NCI-H1092 (cell line): ENCODE data around the gene TASOR2.

Experiments
- DNase-seq: peaks from one replicate; lab custom pipeline; 2025; lab: John Stamatoyannopoulos, UW

TASOR2 gene

GRCh38 chr10:5684971-5685763 is 529 bp downstream of the TASOR2 start:
- DNase-seq: peak; percentile 35

GRCh38 chr10:5685764-5686240 is 1.2 kb downstream of the TASOR2 start:
- no peak for DNase-seq

- DNase-seq: no peak
These were observed 3.9 kb downstream of the TASOR2 start for GRCh38 chr10:5688587-5688986.

GRCh38 chr10:5691786-5692185 is 7.1 kb downstream of the TASOR2 start:
- DNase-seq: no peak

- peak; percentile 33 for DNase-seq
These were observed 8.1 kb downstream of the TASOR2 start for GRCh38 chr10:5692461-5693358.

- no peak for DNase-seq
These were observed 9.9 kb downstream of the TASOR2 start for GRCh38 chr10:5694573-5694972.

- DNase-seq: no peak
These were observed 12.7 kb downstream of the TASOR2 start for GRCh38 chr10:5697342-5697741.

GRCh38 chr10:5698062-5698461 is 13.4 kb downstream of the TASOR2 start:
- no peak for DNase-seq

GRCh38 chr10:5708356-5708755 is 23.7 kb downstream of the TASOR2 start:
- DNase-seq: no peak

GRCh38 chr10:5709865-5710264 is 25.2 kb downstream of the TASOR2 start:
- DNase-seq: no peak

GRCh38 chr10:5710859-5711258 is 26.2 kb downstream of the TASOR2 start:
- no peak for DNase-seq

GRCh38 chr10:5711642-5712041 is 27.0 kb downstream of the TASOR2 start:
- DNase-seq: no peak

- DNase-seq: no peak
These were observed 34.9 kb downstream of the TASOR2 start for GRCh38 chr10:5719546-5719945.

- DNase-seq: no peak
These were observed 35.5 kb downstream of the TASOR2 start for GRCh38 chr10:5720182-5720581.

- DNase-seq: no peak
These were observed 39.1 kb downstream of the TASOR2 start for GRCh38 chr10:5723692-5724091.

- no peak for DNase-seq
These were observed 46.1 kb downstream of the TASOR2 start for GRCh38 chr10:5730766-5731165.

- no peak for DNase-seq
These were observed 46.9 kb downstream of the TASOR2 start for GRCh38 chr10:5731559-5731958.

GRCh38 chr10:5732141-5732540 is 47.5 kb downstream of the TASOR2 start:
- DNase-seq: no peak
